ENCODE results near the gene GPAT2. TPM values are rescaled to one million over a fixed set of nuclear protein-coding genes. Genes with fewer than 3 reads are reported as not detected.
"Not testable (repeated sequence)": the region's sequence is repeated elsewhere in the genome, so short reads cannot be mapped to it uniquely, and the experiment has no call there.

The GPAT2 gene, protein sequence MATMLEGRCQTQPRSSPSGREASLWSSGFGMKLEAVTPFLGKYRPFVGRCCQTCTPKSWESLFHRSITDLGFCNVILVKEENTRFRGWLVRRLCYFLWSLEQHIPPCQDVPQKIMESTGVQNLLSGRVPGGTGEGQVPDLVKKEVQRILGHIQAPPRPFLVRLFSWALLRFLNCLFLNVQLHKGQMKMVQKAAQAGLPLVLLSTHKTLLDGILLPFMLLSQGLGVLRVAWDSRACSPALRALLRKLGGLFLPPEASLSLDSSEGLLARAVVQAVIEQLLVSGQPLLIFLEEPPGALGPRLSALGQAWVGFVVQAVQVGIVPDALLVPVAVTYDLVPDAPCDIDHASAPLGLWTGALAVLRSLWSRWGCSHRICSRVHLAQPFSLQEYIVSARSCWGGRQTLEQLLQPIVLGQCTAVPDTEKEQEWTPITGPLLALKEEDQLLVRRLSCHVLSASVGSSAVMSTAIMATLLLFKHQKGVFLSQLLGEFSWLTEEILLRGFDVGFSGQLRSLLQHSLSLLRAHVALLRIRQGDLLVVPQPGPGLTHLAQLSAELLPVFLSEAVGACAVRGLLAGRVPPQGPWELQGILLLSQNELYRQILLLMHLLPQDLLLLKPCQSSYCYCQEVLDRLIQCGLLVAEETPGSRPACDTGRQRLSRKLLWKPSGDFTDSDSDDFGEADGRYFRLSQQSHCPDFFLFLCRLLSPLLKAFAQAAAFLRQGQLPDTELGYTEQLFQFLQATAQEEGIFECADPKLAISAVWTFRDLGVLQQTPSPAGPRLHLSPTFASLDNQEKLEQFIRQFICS
- total RNA-seq, result 11.8 TPM

DNA sequence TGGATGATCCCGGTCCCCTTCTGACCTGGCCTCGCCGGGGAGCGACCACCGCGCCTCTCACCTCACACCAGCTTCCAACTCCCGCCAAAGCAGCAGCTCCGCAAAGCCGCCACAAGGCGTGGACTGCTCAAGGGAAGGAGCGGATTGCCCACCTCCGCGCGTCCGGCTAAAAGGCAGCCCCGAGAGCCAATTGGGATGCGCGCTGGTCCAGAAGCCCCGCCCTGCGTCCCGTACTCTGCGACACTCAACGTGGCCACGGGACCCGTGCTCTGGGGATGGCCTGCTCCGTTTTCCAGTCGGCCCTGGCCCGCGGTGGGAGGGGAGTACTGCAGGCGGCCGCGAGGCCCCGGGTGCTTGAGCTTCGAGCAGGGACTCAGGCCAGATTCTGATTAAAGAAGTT, at the start of gene GPAT2:
TSS of gene GPAT2 (minus strand) at position 125 of the 400 bp plus-strand sequence. CDS start 2,557 bp downstream, outside the sequence.
- DNase-seq (ENCODE audit: low read depth in 2 of 3, low spot score in 2 of 3), result not testable (repeated sequence)

DNA sequence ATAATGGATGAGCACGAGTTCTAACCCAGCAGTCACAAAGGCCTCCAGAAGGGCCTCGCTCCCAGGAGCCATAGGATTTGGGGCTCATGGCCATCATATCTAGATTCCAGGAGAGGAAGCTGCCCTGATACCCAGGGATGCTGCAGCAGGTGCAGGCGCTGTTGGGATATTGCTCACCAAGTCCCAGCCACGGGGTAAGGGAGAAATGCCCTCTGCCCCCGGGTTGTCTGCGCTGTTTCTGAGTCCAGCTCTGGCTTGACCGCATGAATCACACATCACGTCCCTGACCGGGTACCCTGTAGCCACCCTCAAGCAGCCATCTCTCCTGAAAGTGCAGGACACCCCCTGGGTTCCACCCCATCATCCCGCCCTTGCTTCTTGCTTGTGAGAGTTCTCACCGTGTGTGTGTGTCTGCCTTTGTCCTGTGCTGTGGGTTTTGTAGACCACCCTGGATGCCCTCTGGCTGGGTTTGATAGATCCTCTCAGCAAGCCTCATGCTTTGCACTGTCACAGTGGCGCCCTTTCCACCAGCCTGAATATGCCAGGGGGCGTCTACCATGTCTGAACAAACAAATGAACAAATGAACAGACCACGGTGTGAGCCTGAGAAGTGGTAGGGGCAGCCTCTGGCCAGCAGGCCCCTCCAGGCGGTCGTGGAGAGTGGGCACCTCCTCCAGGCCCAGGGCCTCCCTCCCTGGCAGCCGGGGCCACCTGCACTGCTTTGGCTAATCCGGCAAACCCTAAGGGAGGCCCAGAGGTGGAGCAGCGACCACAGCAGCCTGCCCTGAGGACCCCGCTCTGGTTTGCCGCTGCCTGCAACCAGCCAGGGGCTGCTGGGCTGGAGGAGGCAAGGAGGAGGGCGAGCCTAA, 49.5 kb upstream of the GPAT2 start:
- DNase-seq (ENCODE audit: low read depth in 2 of 3, low spot score in 2 of 3), result no peak

GRCh38 chr2:96083064-96083939, 48.6 kb upstream of the GPAT2 start:
- DNase-seq (ENCODE audit: low read depth in 2 of 3, low spot score in 2 of 3), result no peak

DNA sequence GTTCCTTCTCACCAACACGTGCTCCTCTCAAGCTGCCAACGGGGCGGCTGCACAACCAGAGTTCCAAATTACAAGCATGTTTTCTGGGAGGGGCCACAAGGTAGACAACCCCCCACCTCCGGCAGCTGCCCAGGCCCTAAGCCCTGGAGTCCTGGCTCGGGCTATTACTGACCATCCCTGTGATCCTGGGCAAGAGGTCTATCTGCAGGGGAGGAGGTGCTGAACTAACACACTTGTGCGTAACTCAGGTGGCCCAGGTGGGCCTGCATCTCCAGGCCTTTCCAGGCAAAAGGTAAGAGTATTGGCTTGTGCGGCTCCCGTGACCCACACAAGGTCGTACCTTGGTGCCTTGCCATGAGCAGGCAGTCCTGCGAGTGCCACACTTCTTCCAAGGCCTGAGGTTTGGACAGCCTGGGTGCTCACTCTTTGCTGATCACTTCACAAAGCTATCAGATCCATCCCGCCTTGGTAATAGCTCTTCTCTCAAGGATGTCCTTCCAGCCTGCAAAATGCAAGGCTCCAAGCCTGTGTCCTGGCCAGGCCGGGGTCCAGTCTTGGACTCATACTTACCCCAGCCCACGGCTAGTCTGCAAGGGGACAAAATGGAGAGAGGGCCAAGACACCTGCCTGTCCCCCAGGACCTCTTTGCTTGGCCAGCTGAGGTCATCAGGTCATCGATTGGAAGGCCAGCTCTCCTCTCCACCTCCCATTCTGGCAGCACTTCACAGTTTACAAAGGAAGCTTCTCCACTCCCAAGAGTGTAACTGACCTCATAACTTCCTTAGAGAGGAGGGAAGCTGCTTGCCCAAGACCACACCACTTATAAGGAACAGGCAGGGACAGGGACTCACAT, 47.7 kb upstream of the GPAT2 start:
- DNase-seq (ENCODE audit: low read depth in 2 of 3, low spot score in 2 of 3), result no peak

DNA sequence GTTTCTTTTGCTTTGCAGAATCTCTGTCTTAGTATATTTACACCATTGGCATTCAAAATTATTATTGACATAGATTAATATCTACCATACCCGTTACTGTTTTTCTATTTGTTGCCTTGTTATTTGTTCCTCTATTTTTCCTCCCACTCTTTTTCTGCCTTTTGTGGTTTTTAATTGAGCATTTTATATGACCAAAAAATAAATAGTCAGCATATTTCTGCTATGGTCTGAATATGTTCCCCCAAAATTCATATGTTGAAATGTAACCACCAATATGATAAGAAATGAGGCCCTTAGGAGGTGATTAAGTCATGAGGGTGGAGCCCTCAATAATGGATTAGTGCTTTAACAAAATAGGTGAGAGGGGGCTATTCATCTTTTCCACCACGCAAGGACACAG, 46.3 kb upstream of the GPAT2 start:
- no peak for DNase-seq (ENCODE audit: low read depth in 2 of 3, low spot score in 2 of 3)

GRCh38 chr2:96075199-96075771, 40.6 kb upstream of the GPAT2 start:
- no peak for DNase-seq (ENCODE audit: low read depth in 2 of 3, low spot score in 2 of 3)

DNA sequence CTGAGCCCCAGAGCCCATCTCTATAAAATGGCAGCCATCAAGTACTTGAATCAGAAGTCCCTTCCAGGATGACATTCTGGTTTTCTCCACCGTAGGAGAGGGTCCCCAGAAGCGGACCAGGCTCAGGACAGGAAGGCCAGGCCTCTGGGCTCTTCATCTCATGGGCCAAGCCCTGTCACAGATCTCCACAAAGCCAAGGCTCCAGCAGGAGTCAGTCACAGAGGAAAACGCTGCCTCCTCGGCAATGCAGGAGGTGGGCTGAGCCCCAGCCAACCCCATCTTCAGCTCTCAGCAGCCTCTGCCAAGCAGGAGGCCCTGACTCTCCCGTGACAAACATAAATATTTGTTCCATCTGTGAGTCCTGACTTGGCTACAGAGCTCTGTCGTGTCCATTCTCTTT, 39.4 kb upstream of the GPAT2 start:
- DNase-seq (ENCODE audit: low read depth in 2 of 3, low spot score in 2 of 3), result no peak

GRCh38 chr2:96073170-96073775, 38.6 kb upstream of the GPAT2 start:
- no peak for DNase-seq (ENCODE audit: low read depth in 2 of 3, low spot score in 2 of 3)

DNA sequence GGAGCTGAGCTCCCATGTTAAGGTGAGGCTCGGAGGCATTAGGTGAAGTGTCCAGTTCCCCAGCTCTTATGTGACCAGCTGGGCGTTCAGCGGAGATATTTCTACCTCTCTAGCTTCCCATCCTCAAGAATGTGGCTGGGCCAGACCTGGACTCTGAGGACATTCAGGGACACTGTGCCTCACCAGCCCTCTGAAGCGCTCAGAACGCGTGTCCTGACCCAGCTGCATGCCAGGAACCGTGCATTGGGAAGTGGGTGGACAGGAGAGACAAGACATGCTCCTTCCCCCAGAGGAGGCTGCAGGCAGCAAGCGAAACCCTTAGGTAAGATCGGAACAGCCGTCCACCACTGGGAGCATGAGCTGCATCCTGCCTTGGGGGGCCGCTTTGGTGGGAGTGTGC, 38.0 kb upstream of the GPAT2 start:
- no peak for DNase-seq (ENCODE audit: low read depth in 2 of 3, low spot score in 2 of 3)

DNA sequence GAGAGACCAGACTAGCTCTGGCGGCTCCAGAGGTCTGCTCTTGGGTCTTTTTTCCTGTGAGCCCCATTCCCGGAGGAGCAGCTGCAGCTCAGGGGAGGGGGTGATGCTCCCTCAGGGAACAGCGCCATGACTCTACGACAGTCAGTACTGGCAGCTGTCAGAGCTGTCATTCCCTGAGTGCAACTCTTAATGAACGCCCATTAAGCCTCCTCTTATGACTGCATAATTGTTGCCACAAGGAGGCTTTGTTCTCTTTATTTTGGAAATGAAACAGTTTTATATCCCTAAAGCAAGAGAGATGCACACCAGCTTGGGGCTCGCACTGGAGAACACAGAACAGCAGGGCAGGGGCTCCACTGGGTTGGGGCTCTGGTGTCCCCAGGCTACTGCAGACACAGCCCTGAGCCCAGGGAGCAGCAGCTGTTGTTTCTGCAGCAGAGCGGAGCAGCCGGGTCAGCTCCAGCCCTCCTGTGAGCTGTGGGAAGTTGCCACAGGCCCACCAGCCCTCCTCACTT, 37.3 kb upstream of the GPAT2 start:
- not testable (repeated sequence) for DNase-seq (ENCODE audit: low read depth in 2 of 3, low spot score in 2 of 3)

DNA sequence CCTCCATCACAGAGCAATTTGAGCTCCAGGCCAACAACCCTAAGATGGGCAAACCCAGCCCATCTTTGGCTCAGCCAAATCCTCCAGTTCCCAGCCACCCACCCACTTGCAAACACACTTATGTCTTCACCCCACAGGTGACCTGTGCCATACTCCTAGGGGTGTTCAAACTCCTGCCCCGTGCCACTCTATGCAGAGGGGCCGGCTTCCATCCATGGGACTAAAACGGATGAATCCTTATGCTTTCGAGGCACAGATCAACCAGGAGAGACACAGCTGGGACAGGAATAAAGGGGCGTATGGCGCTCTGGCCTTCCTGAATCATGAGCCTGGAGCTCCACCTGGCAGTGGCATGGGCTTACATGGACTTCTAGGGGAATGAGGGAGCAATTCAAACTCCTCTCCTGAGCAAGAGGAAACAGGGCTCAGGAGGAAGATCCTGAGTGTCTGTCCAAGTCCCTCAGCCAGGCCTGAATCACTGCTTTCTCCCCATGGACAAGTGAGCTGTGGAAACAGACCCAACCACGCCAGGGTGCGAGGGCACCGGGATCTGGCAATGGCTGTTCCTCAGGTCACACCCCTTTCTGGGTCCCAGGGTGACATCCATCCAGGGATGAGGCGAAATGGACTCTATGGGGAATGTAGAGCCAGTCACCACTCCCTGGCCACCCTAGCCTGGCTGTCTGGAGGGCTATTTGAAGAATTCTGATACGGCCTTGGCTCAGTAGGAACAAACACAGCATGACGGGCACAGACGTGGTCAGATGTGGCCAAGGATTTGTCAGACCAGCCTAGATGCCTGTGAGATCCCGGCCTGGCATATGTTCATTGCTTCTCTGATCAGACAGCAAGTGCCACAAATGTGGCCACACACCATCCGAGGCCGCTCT, 36.6 kb upstream of the GPAT2 start:
- DNase-seq (ENCODE audit: low read depth in 2 of 3, low spot score in 2 of 3), result not testable (repeated sequence)

DNA sequence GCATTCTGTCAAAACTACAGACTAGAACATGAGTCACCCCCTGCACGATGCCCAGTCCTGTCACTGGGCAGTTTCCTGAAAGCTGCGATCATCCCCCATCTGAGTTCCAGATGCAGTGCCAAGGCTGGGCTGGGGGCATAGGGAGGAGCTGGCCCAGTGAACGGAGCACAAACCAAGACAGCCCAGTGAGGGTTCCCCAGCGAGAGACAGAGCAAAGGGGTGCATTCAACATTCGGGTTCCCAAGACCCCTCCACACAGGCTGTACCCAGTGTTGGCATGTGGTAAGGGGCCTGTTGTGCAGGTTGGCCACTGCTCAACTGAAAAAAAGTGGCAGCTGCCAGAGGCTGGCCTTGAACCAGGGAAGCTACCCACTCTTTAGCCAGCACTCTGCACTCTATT, 35.6 kb upstream of the GPAT2 start:
- not testable (repeated sequence) for DNase-seq (ENCODE audit: low read depth in 2 of 3, low spot score in 2 of 3)

- not testable (repeated sequence) for DNase-seq (ENCODE audit: low read depth in 2 of 3, low spot score in 2 of 3)
These were observed 35.2 kb upstream of the GPAT2 start for GRCh38 chr2:96069878-96070277.

- DNase-seq (ENCODE audit: low read depth in 2 of 3, low spot score in 2 of 3), result not testable (repeated sequence)
These were observed 33.3 kb upstream of the GPAT2 start for GRCh38 chr2:96067902-96068581.

- not testable (repeated sequence) for DNase-seq (ENCODE audit: low read depth in 2 of 3, low spot score in 2 of 3)
These were observed 32.5 kb upstream of the GPAT2 start for GRCh38 chr2:96067098-96067660.

- DNase-seq (ENCODE audit: low read depth in 2 of 3, low spot score in 2 of 3), result not testable (repeated sequence)
These were observed 31.8 kb upstream of the GPAT2 start for GRCh38 chr2:96066511-96066910.
